HG03558 (cell line): ENCODE measurements around the gene PTPRR.
A peak's percentile ranks its signal among the peaks of the same experiment; 100 is the strongest.

Experiments
- ATAC-seq: cut with Tn5 transposase; IDR thresholded peaks from one replicate; pipeline ENCODE4 v1.9.1; 2021; ENCODE audit warnings: moderate number of reproducible peaks; ENCODE audit not compliant: unreplicated experiment; ENCODE audit errors: extremely low read depth

Gene PTPRR

DNA sequence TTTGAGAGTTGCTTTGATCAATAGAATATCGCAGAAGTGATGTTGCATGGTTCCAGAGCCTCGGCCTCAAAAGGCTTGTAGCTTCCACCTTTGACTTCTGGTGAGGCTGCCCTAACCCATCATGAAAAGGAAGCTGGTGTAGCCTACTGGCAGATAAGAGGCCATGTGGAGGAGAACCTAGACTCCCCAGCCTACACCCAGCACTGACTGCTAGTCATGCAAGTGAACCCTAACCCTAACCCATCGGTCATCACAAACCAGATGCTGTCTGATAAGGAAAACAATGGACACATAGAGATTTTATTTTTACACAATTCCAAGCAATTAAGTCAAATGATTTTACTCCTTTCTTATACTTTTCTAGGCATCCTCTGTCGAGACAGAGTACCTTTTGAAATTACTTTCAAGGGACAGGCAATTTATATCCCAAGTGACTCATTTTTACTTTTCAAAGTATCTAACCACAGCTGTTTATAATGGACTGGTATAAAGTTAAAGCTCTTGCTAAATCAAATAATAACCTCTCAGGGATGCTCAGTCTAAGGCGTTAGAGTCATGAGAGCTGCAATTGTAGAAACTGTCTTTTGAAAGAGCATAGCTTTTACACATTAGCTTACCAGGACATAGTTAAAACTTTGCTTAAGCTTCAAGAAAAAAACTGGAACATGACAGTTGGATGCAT lies 300.9 kb downstream of the PTPRR start:
- ATAC-seq: no peak

DNA sequence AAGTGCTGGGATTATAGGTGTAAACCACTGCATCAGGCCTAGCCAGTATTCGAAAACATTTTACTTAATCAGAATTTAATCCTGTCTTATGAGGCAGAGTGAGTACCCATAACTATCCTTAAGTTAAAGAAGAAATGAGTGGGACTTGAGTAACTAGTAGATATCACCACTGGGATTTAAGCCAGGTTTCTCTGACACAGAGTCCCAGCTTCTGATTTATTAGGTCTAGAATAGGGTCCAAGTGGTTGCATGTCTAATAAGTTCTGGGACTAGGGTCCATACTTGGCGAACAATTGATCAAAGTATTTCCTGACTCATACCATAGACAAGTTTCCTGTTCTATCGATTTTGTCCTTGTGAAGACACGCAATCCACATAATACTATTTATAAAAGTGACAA lies 302.2 kb downstream of the PTPRR start:
- no peak for ATAC-seq

DNA sequence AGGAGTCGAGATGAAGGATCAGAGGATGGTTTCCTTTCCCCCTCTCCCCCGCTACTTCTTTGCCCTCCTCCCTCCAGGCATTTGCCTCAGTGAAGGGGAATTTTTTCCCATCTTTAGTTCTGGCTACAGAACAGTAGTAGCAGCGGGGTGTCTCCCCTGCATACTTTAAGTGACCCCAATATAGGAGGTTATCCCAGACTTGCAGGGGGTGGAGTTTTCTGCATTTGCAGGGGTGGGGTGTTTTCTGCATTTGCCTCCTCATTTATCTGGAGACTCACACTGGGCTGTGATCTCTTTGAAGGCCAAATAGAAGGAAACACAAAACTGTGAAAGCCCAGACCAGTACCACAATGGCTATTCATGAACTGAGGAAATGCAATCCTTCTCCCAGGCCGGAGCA lies 303.1 kb downstream of the PTPRR start:
- no peak for ATAC-seq

DNA sequence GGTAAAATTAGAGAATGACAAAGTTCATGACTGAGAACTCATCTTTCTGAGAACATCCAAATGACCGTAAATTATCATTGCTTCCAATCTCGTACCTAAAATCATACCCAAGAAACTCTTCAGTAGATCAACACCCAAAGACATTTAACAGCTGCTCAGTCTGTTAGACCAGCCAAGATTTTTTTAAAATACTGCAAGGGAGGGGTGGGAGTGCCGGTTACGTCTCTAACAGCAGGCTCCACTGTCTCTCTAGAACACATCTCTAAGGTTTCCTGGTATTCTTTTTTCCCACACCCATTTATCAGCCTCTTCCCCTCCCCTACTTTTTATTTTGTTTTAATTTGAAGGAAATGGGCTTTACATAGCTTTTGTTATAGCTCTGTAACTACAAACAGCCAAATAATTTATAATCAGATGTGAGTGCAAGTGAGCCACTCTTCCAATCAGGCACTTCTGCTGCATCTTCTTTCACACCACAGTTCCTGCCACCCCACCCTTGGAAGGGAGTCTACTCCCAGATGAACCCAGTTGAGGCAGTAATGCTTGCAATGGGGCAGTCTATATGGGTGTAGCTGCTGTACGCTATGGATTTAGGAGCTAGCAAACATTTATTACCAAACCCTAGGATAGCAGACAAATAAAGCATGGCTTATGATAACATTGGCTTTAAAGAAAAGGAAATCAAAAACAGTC lies 305.2 kb downstream of the PTPRR start:
- no peak for ATAC-seq

DNA sequence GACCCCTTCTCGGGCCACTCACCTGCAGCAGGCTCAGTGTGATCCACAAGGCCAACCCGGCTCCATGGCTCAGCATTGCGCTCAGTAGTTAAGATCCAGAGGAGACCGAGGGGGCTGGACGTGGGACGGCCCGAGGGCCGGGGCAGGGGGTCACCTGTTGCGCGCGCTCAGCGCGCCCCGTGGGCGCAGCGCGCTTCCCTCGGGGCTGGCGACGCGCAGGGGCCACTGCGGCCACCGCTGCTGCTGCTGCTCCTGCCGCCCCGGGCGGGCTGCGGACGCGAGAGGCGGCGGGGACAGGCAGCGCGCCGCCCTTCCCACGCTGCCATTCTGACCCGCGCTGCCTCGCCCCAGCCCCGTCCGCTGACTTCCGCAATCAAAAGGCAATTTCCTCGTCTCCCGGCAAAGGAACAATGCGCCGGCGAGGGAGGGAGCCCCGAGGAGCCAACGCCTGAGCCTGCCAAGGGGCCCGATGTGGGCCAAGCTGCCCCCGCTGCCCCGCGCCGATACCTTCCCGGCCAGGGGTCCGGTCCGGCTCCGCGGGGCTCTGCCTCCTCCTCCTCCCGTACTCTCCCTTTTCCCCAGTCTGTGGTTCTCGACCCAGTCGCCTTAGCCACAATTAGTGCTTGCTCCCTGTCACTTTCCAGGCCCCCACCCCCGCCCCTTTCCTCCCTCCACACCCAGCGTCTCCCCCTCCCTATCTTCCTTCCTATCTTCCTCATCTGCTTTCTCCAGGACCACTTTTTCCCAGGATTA lies 310.6 kb downstream of the PTPRR start:
- ATAC-seq: no peak

DNA sequence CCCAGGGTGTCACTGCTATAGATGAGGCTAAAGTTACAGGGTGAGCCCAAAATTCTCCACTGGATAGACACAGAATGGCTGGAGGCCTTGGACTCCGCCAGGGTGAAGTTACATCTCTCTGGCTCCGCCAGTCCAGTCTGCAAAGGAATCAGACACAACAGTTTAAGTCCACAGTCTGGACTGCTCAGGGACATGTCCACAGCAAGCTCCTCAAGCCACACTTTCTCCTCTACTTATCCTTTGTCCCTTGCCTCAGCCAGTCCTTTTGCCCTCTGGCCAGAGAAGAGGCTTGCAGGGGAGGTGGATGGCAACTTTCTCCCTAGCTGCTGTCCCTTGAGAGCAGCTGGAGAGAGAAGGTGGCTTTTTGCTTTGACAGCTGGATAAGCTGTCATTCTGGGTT lies 311.3 kb downstream of the PTPRR start:
- no peak for ATAC-seq

DNA sequence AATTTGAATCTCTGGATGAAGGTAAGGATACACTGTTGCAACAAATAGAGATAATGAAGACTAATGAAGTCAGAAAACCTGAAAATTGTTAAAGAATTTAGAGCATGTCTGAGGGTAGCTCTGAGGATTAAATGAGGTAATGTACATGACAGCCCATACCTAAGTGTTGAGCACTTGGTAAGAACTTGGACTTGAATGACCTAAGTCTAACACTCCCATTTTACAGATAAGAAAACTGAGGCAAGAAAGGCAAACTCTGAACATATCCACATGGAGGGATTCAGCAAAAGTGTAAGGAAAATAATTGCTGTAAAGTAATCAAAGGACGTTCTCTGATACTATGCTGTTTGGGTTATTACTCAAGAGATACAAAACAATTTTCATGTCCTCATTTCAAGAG lies 312.4 kb downstream of the PTPRR start:
- ATAC-seq: no peak

DNA sequence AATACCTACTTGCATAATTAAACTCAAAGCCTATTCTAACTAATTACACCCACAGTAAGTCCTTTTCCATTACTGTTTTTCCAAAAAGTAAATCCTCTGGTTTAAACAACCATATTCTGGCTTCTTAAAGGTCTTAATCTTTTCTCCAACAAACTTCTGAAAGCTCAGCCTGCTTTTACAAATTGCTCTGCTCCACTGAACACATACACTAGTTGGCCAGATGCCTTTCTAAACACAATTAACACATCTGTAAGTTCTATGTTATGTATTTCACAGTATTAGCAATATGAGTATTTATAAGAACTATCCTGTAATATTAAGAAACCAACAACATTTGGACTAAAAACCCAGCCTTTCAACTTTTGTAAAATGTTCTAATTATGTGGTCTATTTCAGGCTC lies 313.4 kb downstream of the PTPRR start:
- ATAC-seq: no peak

DNA sequence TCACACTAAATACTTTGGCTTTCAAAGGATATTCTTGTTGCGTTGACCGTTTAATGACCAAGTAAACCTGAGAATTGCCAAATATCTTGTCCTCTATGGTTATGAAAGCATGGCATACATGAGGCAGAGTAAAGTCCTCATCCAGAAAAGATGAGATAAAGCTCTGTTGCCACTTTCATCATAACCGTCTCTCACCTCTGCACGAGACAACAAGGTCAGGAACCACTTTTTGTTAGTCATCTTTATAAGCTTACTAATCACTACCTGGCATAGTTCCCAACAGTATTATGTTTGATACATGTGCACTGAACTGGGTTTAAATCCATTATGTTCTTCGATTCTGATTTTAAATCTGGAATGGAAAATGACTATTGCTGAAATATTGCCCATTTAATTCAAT lies 314.6 kb downstream of the PTPRR start:
- ATAC-seq: no peak

DNA sequence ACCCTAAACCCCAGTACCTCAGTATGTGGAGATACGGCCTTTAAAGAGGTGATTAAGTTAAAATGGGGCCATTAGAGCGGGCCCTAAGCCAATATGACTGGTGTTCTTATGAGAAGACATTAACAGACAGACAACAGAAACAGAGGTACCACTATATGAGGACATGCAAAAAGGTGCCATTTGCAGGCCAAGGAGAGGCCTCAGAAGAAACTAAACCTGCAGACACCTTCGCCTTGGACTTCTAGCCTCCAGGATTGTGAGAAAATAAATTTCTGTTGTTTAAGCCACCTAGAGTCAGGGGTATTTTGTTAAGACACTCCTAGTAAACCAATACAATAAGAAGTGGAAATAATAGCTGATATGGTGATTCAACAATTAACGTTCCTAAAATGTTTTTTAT lies 315.9 kb downstream of the PTPRR start:
- ATAC-seq: no peak

DNA sequence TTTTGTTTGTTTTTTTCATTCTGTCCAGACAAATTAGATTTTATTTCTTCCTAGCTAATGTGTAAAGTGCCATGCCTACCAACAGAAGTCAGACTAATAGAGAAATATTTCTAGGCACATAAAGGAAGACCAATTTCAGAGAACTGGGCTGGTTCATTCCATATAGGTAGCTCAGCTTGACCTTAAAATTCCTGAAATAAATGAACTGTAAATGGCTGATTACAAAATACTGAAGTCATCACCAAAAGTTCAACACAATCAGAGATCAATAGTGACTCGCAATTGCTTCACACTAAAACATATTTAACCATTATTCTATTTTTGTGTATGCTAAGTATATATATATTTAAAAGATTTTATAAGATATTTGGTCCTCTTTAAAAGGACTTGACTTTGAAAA lies 317.5 kb downstream of the PTPRR start:
- no peak for ATAC-seq

DNA sequence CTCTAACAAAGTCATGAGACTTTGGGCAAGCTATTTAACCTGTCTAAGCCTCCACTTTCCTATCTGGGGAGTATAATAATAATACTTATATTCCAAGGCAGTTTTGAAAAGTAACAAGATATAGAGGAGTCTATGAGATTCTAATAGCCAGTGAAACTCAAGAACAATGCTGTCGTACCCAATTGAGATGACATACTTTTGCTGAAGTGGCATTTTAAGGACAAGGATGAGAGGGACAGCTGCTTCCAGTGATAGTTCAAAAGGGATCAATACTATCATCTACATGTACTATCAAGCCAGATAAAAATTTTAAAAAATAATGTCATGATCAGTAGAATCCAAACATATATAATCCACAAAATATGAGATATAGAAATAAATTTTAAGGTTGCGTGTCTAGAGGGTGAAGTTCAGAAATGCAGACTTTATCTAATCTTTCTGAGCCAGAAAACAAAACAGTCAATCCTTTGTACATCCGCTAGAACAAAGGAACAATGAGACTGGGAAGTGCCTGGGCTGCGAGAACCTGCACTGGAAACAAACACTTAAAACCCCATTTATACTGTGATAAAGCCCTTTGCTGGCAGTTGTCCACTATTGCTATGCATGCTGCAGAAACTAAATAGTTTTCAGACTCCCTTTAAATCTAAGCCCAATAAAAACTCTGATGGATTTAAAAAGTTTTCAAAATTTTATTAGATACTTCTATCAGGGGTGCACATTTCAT lies 321.9 kb downstream of the PTPRR start:
- no peak for ATAC-seq

DNA sequence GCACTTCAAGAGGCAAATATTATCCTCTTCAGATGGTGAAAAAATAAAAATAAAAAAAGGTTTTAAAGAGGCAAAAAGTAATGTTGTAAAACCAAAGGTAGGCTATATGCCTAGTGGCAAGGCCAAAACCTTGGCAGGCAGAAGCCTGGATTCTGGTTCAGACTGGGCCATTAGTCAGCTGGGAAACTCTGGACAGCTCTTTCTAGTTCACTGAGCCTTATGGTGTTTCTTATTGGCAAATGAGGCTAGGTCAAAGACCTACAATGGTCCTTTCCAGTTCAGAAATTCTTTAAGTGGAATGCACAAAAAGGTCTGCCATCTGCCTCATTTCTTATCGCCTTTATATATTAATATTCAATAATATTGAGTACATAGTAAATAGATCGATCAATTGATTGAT lies 327.9 kb downstream of the PTPRR start:
- ATAC-seq: no peak

DNA sequence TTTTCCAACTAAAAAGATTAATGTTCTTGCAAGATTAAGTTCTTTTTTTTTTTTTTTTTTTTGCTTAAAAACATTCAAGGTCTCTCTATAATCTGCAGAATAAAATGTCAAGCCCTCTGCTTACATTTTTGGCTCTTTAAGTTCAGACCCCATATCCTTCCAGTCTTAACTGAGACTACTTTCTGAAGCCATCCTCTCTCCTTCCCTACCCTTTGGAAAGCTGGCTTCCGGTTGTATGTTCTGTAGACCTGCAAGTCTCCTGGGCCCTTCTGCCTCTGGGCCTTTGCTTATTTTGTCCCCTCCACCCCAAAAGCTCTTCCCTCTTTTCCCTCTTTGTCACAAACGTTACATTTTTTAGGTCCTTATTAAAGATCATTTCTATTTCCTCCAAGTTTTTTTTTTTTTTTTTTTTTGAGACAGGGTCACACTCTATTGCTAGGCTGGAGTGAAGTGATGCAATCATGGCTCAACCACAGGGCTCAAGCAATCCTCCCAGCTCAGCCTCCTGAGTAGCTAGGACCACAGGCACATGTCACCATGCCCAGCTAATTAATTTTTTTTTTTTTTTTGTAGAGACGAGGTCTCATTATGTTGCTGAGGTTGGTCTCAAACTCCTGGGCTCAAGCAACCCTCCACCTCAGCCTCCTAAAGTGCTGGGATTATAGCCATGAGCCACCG lies 329.9 kb downstream of the PTPRR start:
- ATAC-seq: no peak

DNA sequence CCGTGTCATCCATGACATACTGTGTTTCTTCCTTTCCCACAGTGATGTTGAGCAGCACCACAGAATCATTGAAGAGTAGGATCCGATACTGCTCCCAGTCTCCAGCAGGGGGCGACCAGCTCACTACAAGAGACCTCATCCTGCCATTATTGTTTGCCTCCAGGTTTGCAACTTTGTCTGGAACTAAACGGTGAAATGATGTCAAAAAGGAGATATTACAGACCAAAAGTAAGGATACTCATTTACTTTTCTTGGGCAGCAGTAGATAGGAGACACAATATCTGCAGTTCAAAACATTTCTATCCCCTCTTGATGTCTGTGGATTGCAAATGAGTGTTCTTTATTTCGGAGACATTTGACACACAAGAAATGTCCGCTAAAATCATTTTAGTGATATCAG lies 330.5 kb downstream of the PTPRR start:
- peak; percentile 78 for ATAC-seq
